ENCODE results near the gene IDH3A. TPM values are rescaled to one million over a fixed set of nuclear protein-coding genes. Genes with fewer than 3 reads are reported as not detected.
A peak's percentile ranks its signal among the peaks of the same experiment; 100 is the strongest.

Gene IDH3A
- total RNA-seq: 46.7 and 47.4 TPM in 2 replicates
- long read RNA-seq, full-length matches to known transcripts: 221 of 250 reads
- long read RNA-seq, partial matches to known transcripts: 5 of 250 reads
- long read RNA-seq, other reads (novel, unspliced or antisense): 24 of 250 reads

DNA sequence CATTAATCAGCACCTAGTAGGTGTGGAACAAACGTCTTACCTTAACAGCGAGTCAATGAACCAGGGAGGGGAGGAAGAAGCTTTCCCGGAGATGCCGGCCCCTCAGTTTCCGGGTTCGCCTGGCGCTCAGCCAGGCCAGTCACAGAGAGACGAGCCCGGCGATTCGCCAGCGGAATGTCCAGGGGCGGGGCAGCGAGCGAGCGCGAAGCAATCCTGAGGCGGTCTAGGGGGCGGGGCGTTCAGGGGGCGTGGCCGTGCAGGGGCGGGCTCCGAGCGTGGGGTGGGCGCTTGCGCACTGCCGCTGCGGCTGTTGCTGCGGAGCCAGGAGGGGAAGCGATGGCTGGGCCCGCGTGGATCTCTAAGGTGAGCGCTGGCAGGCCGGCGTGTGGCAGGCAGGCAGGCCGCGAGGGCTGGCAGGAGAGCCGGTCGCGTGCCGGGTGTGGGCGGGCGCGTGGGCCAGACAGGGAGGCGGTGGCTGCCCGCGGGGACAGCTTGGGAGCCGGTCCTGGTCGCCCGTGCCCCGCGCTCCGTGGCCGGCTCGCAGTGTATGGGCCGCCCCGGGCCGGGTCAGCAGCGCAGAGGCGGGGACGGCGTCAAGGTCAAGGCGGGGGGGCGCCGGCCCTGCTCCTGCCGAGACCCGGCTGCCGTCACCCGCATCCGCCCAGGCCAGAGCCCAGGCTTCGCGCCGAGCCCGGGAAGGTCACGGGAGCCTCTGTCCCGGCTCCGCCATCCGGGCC is at the start of gene IDH3A:
TSS of gene IDH3A (plus strand) at position 295 of the 737 bp plus-strand sequence. CDS start at position 337, 42 bp downstream.
- H3K27ac Mint-ChIP-seq (ENCODE audit: unreplicated experiment): peak within 1 kb of the TSS; percentile 76
- no peaks in the 10 kb centered on the region for H3K9me3 Mint-ChIP-seq (ENCODE audit: unreplicated experiment)
- no peaks in the 10 kb centered on the region for H3K27me3 Mint-ChIP-seq (ENCODE audit: unreplicated experiment)
- H3K4me1 Mint-ChIP-seq (ENCODE audit: unreplicated experiment): peaks cover 24% of the 10 kb centered on the region
- TF ChIP-seq, protein P1, sequence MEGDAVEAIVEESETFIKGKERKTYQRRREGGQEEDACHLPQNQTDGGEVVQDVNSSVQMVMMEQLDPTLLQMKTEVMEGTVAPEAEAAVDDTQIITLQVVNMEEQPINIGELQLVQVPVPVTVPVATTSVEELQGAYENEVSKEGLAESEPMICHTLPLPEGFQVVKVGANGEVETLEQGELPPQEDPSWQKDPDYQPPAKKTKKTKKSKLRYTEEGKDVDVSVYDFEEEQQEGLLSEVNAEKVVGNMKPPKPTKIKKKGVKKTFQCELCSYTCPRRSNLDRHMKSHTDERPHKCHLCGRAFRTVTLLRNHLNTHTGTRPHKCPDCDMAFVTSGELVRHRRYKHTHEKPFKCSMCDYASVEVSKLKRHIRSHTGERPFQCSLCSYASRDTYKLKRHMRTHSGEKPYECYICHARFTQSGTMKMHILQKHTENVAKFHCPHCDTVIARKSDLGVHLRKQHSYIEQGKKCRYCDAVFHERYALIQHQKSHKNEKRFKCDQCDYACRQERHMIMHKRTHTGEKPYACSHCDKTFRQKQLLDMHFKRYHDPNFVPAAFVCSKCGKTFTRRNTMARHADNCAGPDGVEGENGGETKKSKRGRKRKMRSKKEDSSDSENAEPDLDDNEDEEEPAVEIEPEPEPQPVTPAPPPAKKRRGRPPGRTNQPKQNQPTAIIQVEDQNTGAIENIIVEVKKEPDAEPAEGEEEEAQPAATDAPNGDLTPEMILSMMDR (IDR thresholded peaks at IDR 0.05): no peak
- H3K4me3 Mint-ChIP-seq (ENCODE audit: unreplicated experiment): peak within 1 kb of the TSS; percentile 82
- no peaks in the 10 kb centered on the region for H3K36me3 Mint-ChIP-seq (ENCODE audit: unreplicated experiment)
- peak; percentile 100 for DNase-seq (ENCODE audit: extremely low spot score, unreplicated experiment)

DNA sequence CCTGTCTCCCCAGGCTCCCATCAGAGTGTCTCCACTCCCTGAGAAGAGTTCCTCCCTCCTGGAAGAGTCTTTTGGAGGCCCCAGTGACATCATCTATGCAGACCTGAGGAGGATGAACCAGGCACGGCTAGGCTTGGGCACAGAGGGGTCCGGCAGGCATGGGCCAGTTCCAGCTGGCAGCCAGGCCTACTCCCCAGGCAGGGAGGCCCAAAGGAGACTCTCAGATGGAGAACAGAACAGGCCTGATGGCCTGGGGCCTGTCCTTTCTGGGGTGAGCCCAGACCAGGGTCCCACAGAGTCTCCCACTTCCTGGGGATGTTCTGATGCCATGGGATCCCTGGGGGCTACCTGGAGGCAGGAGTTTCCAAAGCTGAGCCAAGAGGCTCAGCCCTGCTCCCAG is 48.3 kb upstream of the IDH3A start:
- H3K4me3 Mint-ChIP-seq (ENCODE audit: unreplicated experiment): no peak overlapping the region
- no peaks in the 10 kb centered on the region for H3K27me3 Mint-ChIP-seq (ENCODE audit: unreplicated experiment)
- H3K36me3 Mint-ChIP-seq (ENCODE audit: unreplicated experiment): no peaks in the 10 kb centered on the region

DNA sequence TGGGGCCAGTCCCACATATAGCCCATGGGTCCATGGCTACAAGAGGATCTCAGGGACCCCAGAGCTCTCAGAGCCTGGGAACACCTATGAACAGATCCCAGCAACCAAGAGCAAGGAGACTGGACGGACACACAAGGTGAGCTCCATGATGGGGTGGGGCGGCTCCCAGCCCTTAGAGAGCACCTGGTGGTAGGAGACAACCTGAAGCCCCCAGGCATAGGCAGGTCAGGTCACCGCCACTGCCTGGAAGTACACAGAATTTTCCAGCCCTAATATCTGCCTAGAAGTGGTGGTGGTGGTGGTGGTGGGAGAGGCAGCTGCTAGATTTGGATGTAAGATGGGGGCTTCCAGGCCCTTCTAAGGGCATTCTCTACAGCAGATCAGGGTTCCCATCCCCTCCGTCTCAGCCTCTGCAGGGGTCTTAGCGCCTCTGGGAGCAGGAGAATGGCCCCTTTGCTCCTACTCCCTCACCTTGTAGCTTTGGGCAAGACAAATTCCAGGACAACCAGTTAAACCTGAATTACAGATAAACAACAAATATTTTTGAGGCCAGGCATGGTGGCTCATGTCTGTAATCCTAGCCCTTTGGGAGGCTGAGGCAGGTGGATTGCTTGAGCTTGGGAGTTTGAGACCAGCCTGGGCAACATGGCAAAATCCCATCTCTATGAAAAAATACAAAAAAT is 47.6 kb upstream of the IDH3A start:
- TF ChIP-seq, protein P1 (IDR thresholded peaks at IDR 0.05): no peak
- Mint-ChIP-seq H3K4me1 (ENCODE audit: unreplicated experiment) (peaks cover 14% of the 10 kb centered on the region), H3K27ac (ENCODE audit: unreplicated experiment) (no peak overlapping the region), H3K27me3 (ENCODE audit: unreplicated experiment) (no peaks in the 10 kb centered on the region), H3K9me3 (ENCODE audit: unreplicated experiment) (no peaks in the 10 kb centered on the region), H3K4me3 (ENCODE audit: unreplicated experiment) (no peak overlapping the region), H3K36me3 (ENCODE audit: unreplicated experiment) (no peaks in the 10 kb centered on the region)
- DNase-seq (ENCODE audit: extremely low spot score, unreplicated experiment): no peak

More for the DNA sequence above, 48.3 kb upstream of the IDH3A start:
- TF ChIP-seq, protein P1 (IDR thresholded peaks at IDR 0.05): no peak
- no peak for DNase-seq (ENCODE audit: extremely low spot score, unreplicated experiment)
- H3K4me1 Mint-ChIP-seq (ENCODE audit: unreplicated experiment): peaks cover 14% of the 10 kb centered on the region
- H3K9me3 Mint-ChIP-seq (ENCODE audit: unreplicated experiment): no peaks in the 10 kb centered on the region
- H3K27ac Mint-ChIP-seq (ENCODE audit: unreplicated experiment): no peak overlapping the region

DNA sequence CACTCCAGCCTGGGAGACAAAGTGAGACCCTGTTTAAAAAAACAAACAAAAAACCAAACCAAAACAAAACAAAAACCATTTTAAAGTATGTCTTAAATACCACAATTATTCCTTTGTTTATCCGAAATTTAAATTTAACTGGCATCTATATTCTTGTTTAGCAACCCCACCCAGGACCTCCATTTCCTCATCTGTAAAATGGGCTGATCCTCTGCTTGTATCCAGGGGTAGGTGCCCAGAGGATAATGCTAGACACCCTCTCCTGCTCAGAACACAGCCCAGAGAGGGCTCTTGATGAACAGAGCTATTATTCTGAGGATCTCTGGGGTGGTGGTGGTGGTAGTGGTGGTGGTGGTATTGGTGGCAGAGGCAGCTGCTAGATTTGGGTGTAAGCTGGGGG is 47.0 kb upstream of the IDH3A start:
- Mint-ChIP-seq H3K4me1 (ENCODE audit: unreplicated experiment) (peaks cover 14% of the 10 kb centered on the region), H3K36me3 (ENCODE audit: unreplicated experiment) (no peaks in the 10 kb centered on the region), H3K27ac (ENCODE audit: unreplicated experiment) (no peak overlapping the region), H3K9me3 (ENCODE audit: unreplicated experiment) (no peaks in the 10 kb centered on the region), H3K4me3 (ENCODE audit: unreplicated experiment) (no peak overlapping the region), H3K27me3 (ENCODE audit: unreplicated experiment) (no peaks in the 10 kb centered on the region)
- TF ChIP-seq, protein P1 (IDR thresholded peaks at IDR 0.05): no peak
- no peak for DNase-seq (ENCODE audit: extremely low spot score, unreplicated experiment)

DNA sequence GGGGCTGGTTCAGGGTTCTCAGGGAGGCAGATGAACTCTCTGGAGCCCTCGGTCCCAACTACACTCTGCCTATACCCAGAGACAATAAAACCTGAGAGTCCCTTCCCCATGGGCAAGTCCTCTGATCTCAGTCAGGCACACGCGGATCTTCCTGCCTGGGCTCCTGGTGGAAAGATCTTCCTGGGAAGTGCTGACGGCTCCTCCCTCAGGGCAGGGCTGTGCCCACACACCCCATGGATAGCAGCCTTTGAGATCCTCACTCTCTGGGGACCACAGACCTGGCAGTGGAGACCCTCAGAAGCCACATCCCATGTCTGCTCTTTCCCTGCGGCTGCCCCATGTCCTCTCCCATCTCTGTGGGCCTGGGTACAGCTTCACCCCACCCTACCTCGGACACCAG is 46.4 kb upstream of the IDH3A start:
- DNase-seq (ENCODE audit: extremely low spot score, unreplicated experiment): no peak
- H3K4me3 Mint-ChIP-seq (ENCODE audit: unreplicated experiment): no peak overlapping the region
- H3K27me3 Mint-ChIP-seq (ENCODE audit: unreplicated experiment): no peaks in the 10 kb centered on the region
- TF ChIP-seq, protein P1 (IDR thresholded peaks at IDR 0.05): no peak
- H3K4me1 Mint-ChIP-seq (ENCODE audit: unreplicated experiment): peaks cover 14% of the 10 kb centered on the region
- no peak overlapping the region for H3K27ac Mint-ChIP-seq (ENCODE audit: unreplicated experiment)
- no peaks in the 10 kb centered on the region for H3K36me3 Mint-ChIP-seq (ENCODE audit: unreplicated experiment)
- H3K9me3 Mint-ChIP-seq (ENCODE audit: unreplicated experiment): no peaks in the 10 kb centered on the region
